GM23248 (cell line): ENCODE results near the gene NUP210. TPM values are rescaled to one million over a fixed set of nuclear protein-coding genes. Genes with fewer than 3 reads are reported as not detected.

Experiments used
- DNase-seq: peaks from one replicate; pipeline ENCODE4 v3.0.0-alpha.2; 2015
- H2AFZ ChIP-seq: fragments of 200-600 bp; sonication (generic); 2 replicates; pipeline ENCODE4 v1.6.1; 2016; ENCODE audit warnings: antibody characterized with exemption
- H3F3A ChIP-seq: fragments of 200-600 bp; sonication (generic); 2 replicates; pipeline ENCODE4 v1.6.1; 2016; ENCODE audit warnings: mild to moderate bottlenecking, antibody characterized with exemption, mixed run types; ENCODE audit not compliant: insufficient read depth
- H3K27ac ChIP-seq: fragments of 200-600 bp; sonication (generic); 2 replicates; pipeline ENCODE4 v1.5.1; 2016; ENCODE audit warnings: mild to moderate bottlenecking
- H3K27me3 ChIP-seq: fragments of 200-600 bp; sonication (generic); replicated peaks from 2 replicates; pipeline ENCODE4 v1.6.1; 2016; ENCODE audit warnings: mild to moderate bottlenecking; ENCODE audit not compliant: insufficient read depth
- H3K36me3 ChIP-seq: fragments of 200-600 bp; sonication (generic); 2 replicates; pipeline ENCODE4 v1.6.1; 2016; ENCODE audit warnings: low read depth, mild to moderate bottlenecking
- H3K4me1 ChIP-seq: fragments of 200-600 bp; sonication (generic); 2 replicates; pipeline ENCODE4 v1.6.1; 2016; ENCODE audit warnings: mild to moderate bottlenecking; ENCODE audit not compliant: insufficient read depth
- H3K4me2 ChIP-seq: fragments of 200-600 bp; sonication (generic); one replicate; pipeline ENCODE4 v1.6.1; 2016; ENCODE audit warnings: mild to moderate bottlenecking; ENCODE audit not compliant: unreplicated experiment
- H3K4me3 ChIP-seq: fragments of 200-600 bp; sonication (generic); 2 replicates; pipeline ENCODE4 v1.5.1; 2016; ENCODE audit warnings: mild to moderate bottlenecking
- H3K79me2 ChIP-seq: fragments of 200-600 bp; sonication (generic); 2 replicates; pipeline ENCODE4 v1.6.1; 2016; ENCODE audit warnings: mild to moderate bottlenecking; ENCODE audit not compliant: insufficient read depth
- H3K9ac ChIP-seq: fragments of 200-600 bp; sonication (generic); 2 replicates; pipeline ENCODE4 v1.6.1; 2016; ENCODE audit warnings: mild to moderate bottlenecking
- H3K9me2 ChIP-seq: fragments of 200-600 bp; sonication (generic); 2 replicates; pipeline ENCODE4 v1.6.1; 2016; ENCODE audit warnings: mixed run types, mild to moderate bottlenecking, moderate library complexity; ENCODE audit not compliant: insufficient read depth
- H3K9me3 ChIP-seq: fragments of 200-600 bp; sonication (generic); one replicate; pipeline ENCODE4 v1.6.1; 2017; ENCODE audit warnings: low read depth
- H4K20me1 ChIP-seq: fragments of 200-600 bp; sonication (generic); 2 replicates; pipeline ENCODE4 v1.6.0; 2016; ENCODE audit not compliant: insufficient read depth
- EZH2 ChIP-seq: fragments of 200-600 bp; sonication (generic); IDR thresholded peaks from 2 replicates; pipeline ENCODE4 v1.6.1; 2018; ENCODE audit warnings: antibody characterized with exemption, mild to moderate bottlenecking; ENCODE audit not compliant: insufficient read depth, poor library complexity, severe bottlenecking
- EZH2phosphoT487 ChIP-seq: fragments of 200-600 bp; sonication (generic); IDR thresholded peaks from 2 replicates; pipeline ENCODE4 v1.6.1; 2018; ENCODE audit warnings: antibody characterized with exemption, moderate library complexity, mild to moderate bottlenecking, low read depth; ENCODE audit not compliant: insufficient read depth
- WGBS, 2 experiments: methylation state at CpG; one replicate each; pipeline ENCODE4 v1.1.6; 2015 to 2017; ENCODE audit warnings: low lambda C conversion rate in 2 of 2, low coverage in 1 of 2; ENCODE audit errors: missing lambda C conversion rate in 2 of 2; 5-methylcytosine and 5-hydroxymethylcytosine counted together
- in situ Hi-C: fragments of 300-500 bp; cut with MboI; formaldehyde crosslinking; loops from 2 replicates; pipeline ENCODE4 v1.15.0; 2020
- polyA plus RNA-seq: library from polyadenylated mRNA; unstranded; fragments of >200 nt; fragmentation: Nextera tagmentation; extraction: Ambion mirVana; gene quantifications from 2 replicates; pipeline ENCODE4 v1.2.1, GENCODE V29; 2016
- total RNA-seq: library from RNA; depleted of rRNA; stranded (reverse); fragments of >200 nt; shearing (Covaris generic); gene quantifications from 2 replicates; pipeline ENCODE4 v1.2.3, GENCODE V29; 2014

Gene NUP210
- total and polyA plus RNA-seq, 2 experiments from 2014 or later = 0.04 TPM; not detected in 1

- Histone ChIP-seq H3K9me3 (no peaks in the 10 kb centered on the region), H3K79me2 (no peaks in the 10 kb centered on the region), H3K4me3 (no peak overlapping the region), H3K9ac (no peak overlapping the region), H2AFZ (no peak overlapping the region), H3K36me3 (no peaks in the 10 kb centered on the region), H4K20me1 (no peaks in the 10 kb centered on the region), H3K9me2 (no peaks in the 10 kb centered on the region), H3F3A (no peaks in the 10 kb centered on the region), H3K4me2 (no peak overlapping the region), H3K27me3 (peaks cover 9% of the 10 kb centered on the region; the same call in 1 of the 2 replicates), H3K27ac (no peak overlapping the region), H3K4me1 (no peaks in the 10 kb centered on the region)
- in situ Hi-C loops = no loop called here
- WGBS, 2 experiments = 45 to 54% methylated on average over 8 of the region's 8 CpGs
- no peak for DNase-seq
- TF ChIP-seq EZH2phosphoT487 (no peak), EZH2 (no peak)
These were observed 97.8 kb downstream of the NUP210 start for GRCh38 chr3:13322324-13322723.

GRCh38 chr3:13319564-13320220 lies 100.4 kb downstream of the NUP210 start:
- Histone ChIP-seq H3K9me3 (no peaks in the 10 kb centered on the region), H2AFZ (no peak overlapping the region), H3K9me2 (no peaks in the 10 kb centered on the region), H3K27ac (no peak overlapping the region), H4K20me1 (no peaks in the 10 kb centered on the region), H3K4me1 (no peaks in the 10 kb centered on the region), H3K4me2 (no peak overlapping the region), H3K79me2 (no peaks in the 10 kb centered on the region), H3F3A (no peaks in the 10 kb centered on the region), H3K36me3 (no peaks in the 10 kb centered on the region), H3K27me3 (no peaks in the 10 kb centered on the region; the same call in 1 of the 2 replicates), H3K9ac (no peak overlapping the region), H3K4me3 (no peak overlapping the region)
- no peak for TF ChIP-seq EZH2phosphoT487
- no peak for TF ChIP-seq EZH2
- in situ Hi-C loops = no loop called here
- 73 to 74% methylated on average over 21 to 22 of the region's 22 CpGs for WGBS, 2 experiments
- DNase-seq = no peak

GRCh38 chr3:13318626-13319470 lies 101.3 kb downstream of the NUP210 start:
- WGBS, 2 experiments = 48 to 52% methylated on average over 14 of the region's 14 CpGs
- in situ Hi-C loops = no loop called here

GRCh38 chr3:13317596-13318320 lies 102.4 kb downstream of the NUP210 start:
- Histone ChIP-seq H3K36me3 (no peaks in the 10 kb centered on the region), H3K27ac (no peak overlapping the region), H3K4me3 (no peak overlapping the region), H3K4me1 (no peaks in the 10 kb centered on the region), H3K9ac (no peak overlapping the region), H3K9me3 (no peaks in the 10 kb centered on the region), H3K4me2 (no peak overlapping the region), H3F3A (no peaks in the 10 kb centered on the region), H4K20me1 (no peaks in the 10 kb centered on the region), H3K27me3 (no peaks in the 10 kb centered on the region; the same call in 1 of the 2 replicates), H3K9me2 (no peaks in the 10 kb centered on the region), H2AFZ (no peak overlapping the region), H3K79me2 (no peaks in the 10 kb centered on the region)
- TF ChIP-seq EZH2 = no peak
- no peak for TF ChIP-seq EZH2phosphoT487
- DNase-seq = no peak
- WGBS, 2 experiments = 62 to 65% methylated on average over 29 of the region's 29 CpGs
- in situ Hi-C loops = no loop called here

More at GRCh38 chr3:13318626-13319470, 101.3 kb downstream of the NUP210 start:
- Histone ChIP-seq H4K20me1 (no peaks in the 10 kb centered on the region), H3F3A (no peaks in the 10 kb centered on the region), H3K27ac (no peak overlapping the region), H3K36me3 (no peaks in the 10 kb centered on the region), H3K4me1 (no peaks in the 10 kb centered on the region), H3K9me3 (no peaks in the 10 kb centered on the region), H3K4me2 (no peak overlapping the region), H3K79me2 (no peaks in the 10 kb centered on the region), H3K27me3 (no peaks in the 10 kb centered on the region; the same call in 1 of the 2 replicates), H3K9me2 (no peaks in the 10 kb centered on the region), H3K9ac (no peak overlapping the region), H3K4me3 (no peak overlapping the region), H2AFZ (no peak overlapping the region)
- DNase-seq = peak; percentile 12
- no peak for TF ChIP-seq EZH2phosphoT487
- TF ChIP-seq EZH2 = no peak
